HG02840 (cell line): ENCODE data around the gene SIAH1.
"Not testable (repeated sequence)": the region's sequence is repeated elsewhere in the genome, so short reads cannot be mapped to it uniquely, and the experiment has no call there.

ENCODE experiments used
- ATAC-seq: cut with Tn5 transposase; IDR thresholded peaks from one replicate; pipeline ENCODE4 v1.9.1; 2021; ENCODE audit warnings: mild to moderate bottlenecking, moderate library complexity, moderate number of reproducible peaks; ENCODE audit not compliant: unreplicated experiment, low FRiP score

The SIAH1 gene

DNA sequence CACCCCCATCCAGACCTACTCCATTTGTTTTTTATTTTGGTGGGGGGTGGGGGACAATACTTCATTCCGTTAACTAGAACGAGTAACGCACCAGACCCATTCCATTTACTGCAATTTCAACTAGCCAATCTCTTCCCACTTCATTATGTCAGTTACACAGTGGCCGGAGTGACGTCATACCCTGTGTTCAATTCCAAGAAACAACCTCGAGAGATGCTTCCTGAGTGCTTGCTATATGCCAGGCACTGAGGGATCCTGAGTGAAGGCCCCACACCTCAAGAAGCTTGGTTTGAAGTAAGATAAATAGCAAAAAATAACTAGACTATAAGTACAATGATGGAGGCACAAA, 9.1 kb upstream of the SIAH1 start:
- ATAC-seq = no peak

- ATAC-seq = no peak
Measured at GRCh38 chr16:48393485-48394354, 8.5 kb upstream of the SIAH1 start.

DNA sequence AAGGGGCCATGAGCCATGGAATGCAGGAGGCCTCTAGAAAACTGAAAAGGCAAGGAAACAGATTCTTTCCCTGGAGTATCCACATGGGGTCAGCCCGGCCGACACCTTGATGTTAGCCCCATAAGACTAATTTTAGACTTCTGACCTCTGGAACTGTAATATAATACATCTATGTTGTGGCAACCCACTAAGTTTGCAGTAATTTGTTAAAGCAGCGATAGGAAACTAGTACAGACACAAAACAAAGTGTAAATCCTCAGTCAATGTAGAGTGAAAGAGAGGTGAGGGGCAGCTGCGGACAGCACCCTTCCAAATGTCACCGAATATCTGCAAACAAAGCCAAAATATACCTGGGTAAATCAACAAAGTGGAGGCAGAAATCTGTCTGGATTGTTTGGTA, 7.2 kb upstream of the SIAH1 start:
- ATAC-seq = no peak

DNA sequence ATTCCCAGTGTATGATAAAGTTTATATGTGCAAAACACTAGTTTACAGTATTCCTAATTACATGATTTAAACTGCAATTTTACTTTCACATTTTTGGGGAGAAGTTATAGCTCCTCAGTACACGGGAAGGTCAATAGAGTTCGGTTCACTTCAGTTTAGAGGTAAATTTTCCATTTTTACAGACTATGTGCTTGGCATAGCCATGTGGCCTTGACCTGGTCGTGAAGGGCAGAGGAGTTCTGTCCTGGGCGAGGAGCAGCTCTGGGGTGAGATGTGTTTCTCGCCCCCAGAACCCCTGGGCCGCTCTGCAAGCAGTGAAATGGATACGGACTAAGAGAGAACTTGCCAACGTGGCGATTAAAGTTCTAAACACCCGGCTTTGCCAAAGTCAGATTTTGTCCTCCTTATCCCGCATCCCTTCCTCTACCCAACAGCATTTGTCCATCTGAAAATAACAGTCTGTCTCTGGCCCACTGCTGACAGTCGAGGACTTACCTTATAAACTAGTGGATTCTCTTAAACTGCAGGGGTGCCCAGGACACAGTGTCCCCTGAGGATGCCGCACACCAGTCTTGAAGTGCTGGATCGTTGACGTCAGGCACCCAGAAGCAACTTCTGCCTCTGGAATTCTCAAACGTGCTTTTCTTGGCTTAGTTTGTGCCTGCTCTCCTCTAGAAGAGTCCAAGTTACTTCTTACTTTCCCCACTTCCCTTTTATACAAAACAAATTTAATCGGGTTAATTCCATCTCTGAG, 1.5 kb upstream of the SIAH1 start:
- no peak for ATAC-seq

GRCh38 chr16:48384520-48385252, 527 bp downstream of the SIAH1 start:
- ATAC-seq = peak; percentile 50

- no peak for ATAC-seq
Measured at GRCh38 chr16:48383877-48384519, 1.2 kb downstream of the SIAH1 start.

DNA sequence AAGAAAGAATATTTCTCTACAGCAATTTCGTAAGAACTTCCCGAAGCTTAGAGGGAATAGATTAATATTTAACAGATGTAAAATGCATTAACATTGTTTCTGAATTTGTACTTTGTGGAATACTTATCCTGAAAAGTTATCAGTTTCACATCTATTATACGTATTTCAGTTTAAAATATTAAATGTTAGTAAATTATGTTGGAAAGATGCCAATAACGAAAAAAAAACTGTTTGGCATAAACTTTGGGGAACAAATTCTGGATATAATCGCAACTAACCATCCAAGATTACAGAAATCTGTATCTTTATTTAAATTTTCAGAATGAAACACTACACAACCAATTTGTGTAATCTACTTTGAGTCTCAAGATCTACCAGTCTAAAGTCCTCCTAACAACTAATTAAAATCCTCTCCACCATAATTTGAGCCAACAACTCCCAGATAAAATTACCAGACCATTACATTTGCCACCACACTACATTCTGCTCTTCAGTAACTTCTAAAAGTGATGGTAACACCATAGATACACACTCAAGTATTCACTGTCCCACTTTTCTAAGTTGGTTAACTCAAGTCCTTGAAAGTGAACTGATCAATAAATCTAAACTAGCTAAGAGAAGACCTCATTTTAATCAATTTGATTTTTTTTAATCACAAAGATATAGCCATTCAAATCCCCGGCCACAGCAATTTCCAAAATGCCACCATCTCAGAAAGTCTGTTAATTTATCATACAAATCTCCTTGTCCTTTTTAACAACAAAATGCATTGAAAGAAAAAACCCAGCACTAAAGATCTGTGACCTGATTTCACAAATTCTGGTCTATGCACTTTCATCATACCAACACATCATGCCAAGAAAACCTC, 2.0 kb downstream of the SIAH1 start:
- no peak for ATAC-seq

GRCh38 chr16:48382131-48382530, 3.1 kb downstream of the SIAH1 start:
- no peak for ATAC-seq

DNA sequence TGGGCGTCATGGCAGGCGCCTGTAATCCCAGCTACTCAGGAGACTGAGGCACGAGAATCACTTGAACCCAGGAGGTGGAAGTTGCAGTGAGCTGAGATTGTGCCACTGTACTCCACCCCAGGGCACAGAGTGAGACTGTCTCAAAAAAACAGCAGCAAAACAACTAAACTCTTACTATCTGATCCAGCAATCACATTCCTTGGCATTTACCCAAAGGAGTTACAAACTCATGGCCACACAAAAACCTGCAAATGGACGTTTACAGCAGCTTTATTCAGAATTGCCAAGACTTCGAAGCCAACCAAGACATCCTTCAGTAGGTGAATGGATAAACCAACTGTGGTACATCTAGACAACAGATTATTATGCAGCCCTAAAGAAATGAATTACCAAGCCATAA, 4.0 kb downstream of the SIAH1 start:
- ATAC-seq = no peak

- no peak for ATAC-seq
Measured at GRCh38 chr16:48378836-48379235, 6.4 kb downstream of the SIAH1 start.

DNA sequence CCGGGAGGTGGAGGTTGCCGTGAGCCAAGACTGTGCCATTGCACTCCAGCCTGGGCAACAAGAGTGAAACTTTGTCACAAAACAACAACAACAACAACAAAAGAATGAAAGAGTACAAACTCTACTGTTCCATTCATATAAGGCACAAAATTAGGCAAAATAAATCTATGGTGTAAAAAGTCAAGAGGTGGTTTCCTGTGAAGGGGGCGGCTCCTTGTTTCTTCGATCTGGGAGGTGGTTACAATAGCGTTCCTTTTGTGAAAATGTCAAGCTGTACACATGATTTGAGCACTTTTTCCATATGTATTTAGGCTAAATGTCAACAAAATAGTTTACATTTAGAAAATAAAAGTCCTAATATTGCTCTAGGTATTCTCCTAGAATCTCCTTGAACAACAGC, 6.9 kb downstream of the SIAH1 start:
- no peak for ATAC-seq

DNA sequence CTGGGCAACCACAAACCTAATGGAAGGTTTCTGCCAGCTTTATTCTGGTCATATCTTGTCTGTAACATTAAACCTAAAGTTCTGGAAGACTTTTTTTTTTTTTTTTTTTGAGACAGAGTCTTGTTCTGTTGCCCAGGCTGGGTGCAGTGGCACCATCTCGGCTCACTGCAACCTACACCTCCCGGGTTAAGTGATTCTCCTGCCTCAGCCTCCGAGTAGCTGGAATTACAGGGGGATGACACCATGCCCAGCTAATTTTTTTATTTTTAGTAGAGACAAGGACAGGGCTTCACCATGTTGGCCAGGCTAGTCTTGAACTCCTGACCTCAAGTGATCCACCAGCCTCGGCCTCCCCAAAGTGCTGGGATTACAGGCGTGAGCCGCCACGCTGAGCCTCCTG, 7.9 kb downstream of the SIAH1 start:
- not testable (repeated sequence) for ATAC-seq

DNA sequence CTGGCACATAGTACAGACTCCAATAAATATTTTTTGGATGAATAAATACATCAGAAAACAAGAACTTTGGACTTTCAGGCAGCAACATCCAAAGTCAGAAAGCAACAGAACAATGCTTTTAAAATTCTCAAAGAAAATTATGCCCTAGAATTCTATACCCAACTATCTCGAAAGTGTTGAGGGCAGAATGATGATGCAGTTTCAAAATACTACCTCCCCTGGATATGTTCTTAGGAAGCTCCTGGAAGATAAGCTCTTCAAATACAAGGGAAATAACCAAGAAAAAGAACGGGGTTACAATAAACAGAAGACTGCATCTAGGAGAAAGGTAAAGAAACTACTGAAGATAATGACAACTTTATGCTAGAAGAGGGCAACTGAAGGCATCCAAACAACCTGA, 11.0 kb downstream of the SIAH1 start:
- no peak for ATAC-seq

- ATAC-seq = no peak
Measured at GRCh38 chr16:48373258-48374029, 11.8 kb downstream of the SIAH1 start.

DNA sequence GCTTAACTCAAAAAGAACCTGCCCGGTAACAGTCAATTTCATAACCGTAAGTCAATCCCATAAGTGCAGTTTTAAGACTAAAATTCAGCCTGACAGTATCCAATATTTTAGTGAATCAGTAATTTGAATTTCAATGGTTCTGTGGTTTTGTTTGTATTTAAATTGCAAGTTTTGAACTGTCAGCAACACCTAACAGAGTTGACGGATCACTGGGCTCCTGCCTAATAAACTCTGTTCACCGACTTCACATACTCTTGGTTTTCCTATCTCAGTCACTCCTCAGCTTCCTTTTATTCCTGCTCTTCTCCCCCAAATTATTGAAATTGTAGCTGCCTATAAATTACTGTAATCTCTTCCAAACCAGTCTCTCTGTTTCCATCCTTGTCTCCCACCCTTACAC, 12.5 kb downstream of the SIAH1 start:
- ATAC-seq = no peak

- no peak for ATAC-seq
Measured at GRCh38 chr16:48371393-48371780, 13.8 kb downstream of the SIAH1 start.

DNA sequence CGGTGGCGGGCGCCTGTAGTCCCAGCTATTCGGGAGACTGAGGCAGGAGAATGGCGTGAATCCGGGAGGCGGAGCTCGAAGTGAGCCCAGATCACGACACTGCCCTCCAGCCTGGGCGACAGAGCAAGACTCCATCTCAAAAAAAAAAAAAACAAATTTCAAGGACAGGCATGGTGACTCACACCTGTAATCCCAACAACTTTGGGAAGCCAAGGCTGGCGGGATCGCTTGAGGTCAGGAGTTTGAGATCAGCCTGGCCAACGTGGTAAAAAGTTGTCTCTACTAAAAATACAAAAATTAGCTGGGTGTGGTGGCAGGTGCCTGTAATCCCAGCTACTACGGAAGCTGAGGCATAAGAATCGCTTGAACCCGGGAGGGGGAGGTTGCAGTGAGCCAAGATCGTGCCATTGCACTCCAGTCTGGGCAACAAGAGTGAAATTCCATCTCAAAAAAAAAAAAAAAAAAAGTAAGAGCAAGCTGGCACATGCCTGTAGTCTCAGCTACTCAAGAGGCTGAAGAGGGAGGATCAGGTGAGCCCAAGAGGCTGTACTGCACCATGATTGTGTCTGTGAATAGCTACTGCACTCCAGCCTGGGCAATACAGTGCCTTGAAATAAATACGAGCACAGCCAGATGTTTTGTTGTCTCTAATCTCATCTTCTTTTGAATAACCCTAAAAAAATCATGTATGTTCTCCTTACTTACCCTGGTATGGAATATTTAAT, 14.4 kb downstream of the SIAH1 start:
- not testable (repeated sequence) for ATAC-seq

DNA sequence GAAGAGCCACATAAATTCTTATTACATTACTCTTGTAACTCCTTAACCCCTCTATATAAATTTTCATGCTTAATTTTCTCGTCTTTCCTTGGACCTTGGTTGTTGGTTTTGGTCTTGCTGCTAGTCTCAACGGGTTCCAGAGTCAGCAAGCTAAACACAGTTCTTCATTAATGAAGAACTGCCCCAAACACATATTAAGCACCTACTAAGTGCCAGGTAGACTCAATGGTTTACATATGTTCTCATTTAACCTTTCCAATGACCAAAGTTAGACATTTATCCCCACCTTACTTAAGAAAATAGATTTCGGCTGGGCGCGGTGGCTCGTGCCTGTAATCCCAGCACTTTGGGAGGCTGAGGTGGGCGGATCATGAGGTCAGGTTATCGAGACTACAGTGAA, 15.0 kb downstream of the SIAH1 start:
- ATAC-seq = no peak
